GM12878 (cell line): ENCODE data around the gene TRPM7. TPM values are rescaled to one million over a fixed set of nuclear protein-coding genes. Genes with fewer than 3 reads are reported as not detected.

Source experiments
- ATAC-seq: fragments of 200-7000 bp; cut with Tn5 transposase; 3 replicates; pipeline ENCODE4 v1.9.1; 2020; ENCODE audit warnings: mild to moderate bottlenecking, moderate library complexity
- BruUV-seq: library from RNA; stranded (reverse); fragments of 400-500 nt; replicated peaks from 2 replicates; lab custom pipeline; 2021; lab: Mats Ljungman, UMichigan
- CTCF ChIA-PET: fragments of 300-600 bp; sonication (Branson Sonifier 250); formaldehyde crosslinking; extraction: SDS; loops from one replicate; lab custom pipeline; 2021; ENCODE audit warnings: inconsistent platforms; lab: Yijun Ruan, JAX
- POLR2A ChIA-PET: fragments of 350-600 bp; formaldehyde crosslinking; extraction: SDS; loops from one replicate; lab custom pipeline; 2021; ENCODE audit warnings: inconsistent platforms; lab: Charles Lee
- RAD21 ChIA-PET: fragments of 300-600 bp; sonication (Branson Sonifier 250); formaldehyde crosslinking; loops from one replicate; lab custom pipeline; 2023; ENCODE audit warnings: antibody characterized with exemption; ENCODE audit not compliant: unreplicated experiment; lab: Charles Lee
- SMC1A ChIA-PET: fragments of 300-600 bp; sonication (Branson Sonifier 250); formaldehyde crosslinking; loops from one replicate; lab custom pipeline; 2023; ENCODE audit not compliant: unreplicated experiment, uncharacterized antibody; lab: Charles Lee
- DNase-seq: peaks from one replicate; pipeline ENCODE4 v3.0.0-alpha.2; 2011; ENCODE audit warnings: low read depth, low spot score
- FAIRE-seq: peaks from 3 replicates; lab custom pipeline; 2011; peaks lifted over from hg19 to GRCh38; lab: Jason Lieb, UNC
- H2AFZ ChIP-seq: 2 replicates; pipeline ENCODE4 v1.6.0; 2011; ENCODE audit warnings: low read depth, low read length, control low read depth; ENCODE audit not compliant: control insufficient read depth
- H3K27ac ChIP-seq: 2 replicates; pipeline ENCODE4 v1.5.1; 2011; ENCODE audit warnings: control low read depth; ENCODE audit not compliant: control insufficient read depth, insufficient read depth
- H3K27me3 ChIP-seq, 2 experiments: replicated peaks in 1 of 2; 2 replicates each; pipeline versions ENCODE4 v1.6.0 to v1.6.1; 2011; ENCODE audit warnings: low read length in 1 of 2; ENCODE audit not compliant: control insufficient read depth in 2 of 2, insufficient read depth in 2 of 2
- H3K36me3 ChIP-seq, 2 experiments: 2 replicates each; pipeline ENCODE4 v1.5.1; 2011; ENCODE audit warnings: low read length in 1 of 2; ENCODE audit not compliant: control insufficient read depth in 2 of 2, insufficient read depth in 2 of 2
- H3K4me1 ChIP-seq: 2 replicates; pipeline ENCODE4 v1.6.1; 2011; ENCODE audit warnings: mild to moderate bottlenecking, low read length, moderate library complexity, mixed read lengths; ENCODE audit not compliant: control insufficient read depth, insufficient read depth
- H3K4me2 ChIP-seq: 2 replicates; pipeline ENCODE4 v1.6.0; 2011; ENCODE audit warnings: control low read depth; ENCODE audit not compliant: control insufficient read depth, insufficient read depth
- H3K4me3 ChIP-seq: fragments of 200-600 bp; sonication (generic); 2 replicates; pipeline ENCODE4 v1.5.1; 2016
- H3K79me2 ChIP-seq: 2 replicates; pipeline ENCODE4 v1.6.0; 2011; ENCODE audit warnings: low read length; ENCODE audit not compliant: control insufficient read depth, insufficient read depth
- H3K9ac ChIP-seq: 2 replicates; pipeline ENCODE4 v1.8.0; 2011; ENCODE audit warnings: low read length, control low read depth, mixed read lengths; ENCODE audit not compliant: control insufficient read depth, insufficient read depth
- H3K9me3 ChIP-seq: replicated peaks from 3 replicates; pipeline ENCODE4 v1.5.1; 2011; ENCODE audit warnings: mild to moderate bottlenecking, low read length; ENCODE audit not compliant: control insufficient read depth, insufficient read depth
- H4K20me1 ChIP-seq: 2 replicates; pipeline ENCODE4 v1.6.0; 2011; ENCODE audit not compliant: control insufficient read depth, insufficient read depth
- ASH2L ChIP-seq: fragments of 300-600, 200-600 bp; sonication (generic); IDR thresholded peaks from 2 replicates; pipeline ENCODE4 v1.6.1; 2017; ENCODE audit warnings: low read depth, mild to moderate bottlenecking, borderline replicate concordance
- EZH2 ChIP-seq: IDR thresholded peaks from 2 replicates; pipeline ENCODE4 v1.6.1; 2012; ENCODE audit warnings: low read depth, mild to moderate bottlenecking, control low read depth, inconsistent platforms, low read length, borderline replicate concordance; ENCODE audit not compliant: control insufficient read depth
- IRF4 ChIP-seq: IDR thresholded peaks from 2 replicates; pipeline ENCODE4 v1.6.1; 2011; ENCODE audit warnings: low read depth, low read length
- LARP7 ChIP-seq: fragments of 450-650 bp; IDR thresholded peaks from 2 replicates; pipeline ENCODE4 v1.6.1; 2017; ENCODE audit warnings: mild to moderate bottlenecking
- RCOR1 ChIP-seq: conservative IDR thresholded peaks from 2 replicates; pipeline ENCODE4 v1.6.1; 2012; ENCODE audit warnings: low read depth, low read length, improper control_type of control experiment
- ZBTB4 ChIP-seq: fragments of 450-650 bp; formaldehyde crosslinking; IDR thresholded peaks from 2 replicates; pipeline ENCODE4 v1.4.0; 2022; ENCODE audit warnings: mild to moderate bottlenecking, moderate library complexity
- ZZZ3 ChIP-seq: IDR thresholded peaks from 2 replicates; pipeline ENCODE4 v1.6.1; 2011; ENCODE audit warnings: low read depth; ENCODE audit not compliant: control insufficient read depth, insufficient read length
- WGBS: methylation state at CpG from one replicate; pipeline ENCODE4 v1.1.6; 2016; ENCODE audit warnings: low lambda C conversion rate; ENCODE audit not compliant: insufficient replicate concordance, insufficient coverage; ENCODE audit errors: missing lambda C conversion rate; 5-methylcytosine and 5-hydroxymethylcytosine counted together
- in situ Hi-C: fragments of 300-500 bp; cut with MboI; formaldehyde crosslinking; loops from 9 replicates; pipeline ENCODE4 v1.14.3; 2018; ENCODE audit warnings: mixed read lengths
- intact Hi-C: fragments of 100-400 bp; cut with micrococcal nuclease; formaldehyde crosslinking; loops from one replicate; pipeline ENCODE4 v1.14.2; 2022; ENCODE audit not compliant: unreplicated experiment
- polyA plus RNA-seq, 11 experiments: library from polyadenylated mRNA; depleted of rRNA in 4 of 11; unstranded in 6 of 11; stranded (reverse) in 5 of 11; fragments of >200 nt; fragmentation: Nextera tagmentation in 4 of 11; fragmentation: Illumina TruSeq in 1 of 11; extraction: Ambion mirVana in 4 of 11; extraction: Trizol in 1 of 11; gene quantifications; 1 replicate in 1 of 11; 2 replicates in 10 of 11; pipeline versions ENCODE4 v1.2.1 to v1.2.3, GENCODE V29; 2011 to 2016; ENCODE audit warnings: inconsistent platforms in 2 of 11, missing spikeins in 2 of 11, low read depth in 1 of 11
- total RNA-seq, 4 experiments: library from RNA; depleted of rRNA in 3 of 4; stranded (reverse); fragments of >200 nt in 3 of 4; fragmentation: Illumina TruSeq in 1 of 4; extraction: Trizol in 1 of 4; gene quantifications; 2 replicates each; pipeline versions ENCODE4 v1.2.1 to v1.2.3, GENCODE V29; 2013 to 2021
- TF ChIP-seq, protein P1 (sequence below): IDR thresholded peaks from 2 replicates; pipeline ENCODE4 v1.6.1; 2012; ENCODE audit warnings: improper control_type of control experiment, low read depth, low read length; ENCODE audit not compliant: insufficient replicate concordance
- TF ChIP-seq, protein P2 (sequence below): fragments of 450-650 bp; IDR thresholded peaks from 2 replicates; pipeline ENCODE4 v1.6.1; 2016; ENCODE audit warnings: mild to moderate bottlenecking
- TF ChIP-seq, protein P3 (sequence below): fragments of 450-650 bp; IDR thresholded peaks from 2 replicates; pipeline ENCODE4 v1.6.1; 2016; ENCODE audit warnings: mild to moderate bottlenecking

TRPM7 gene
- total and polyA plus RNA-seq, 10 of the 15 experiments (the other 5 are each of a cell fraction or from before 2014, with no cell fraction given), result 4.5 to 49.7 (median 22.5) TPM

GRCh38 chr15:50594311-50594710, 92.3 kb downstream of the TRPM7 start:
- in situ Hi-C loops, result no loop called here
- H3K27ac ChIP-seq, result no peak overlapping the region
- no peak overlapping the region for H3K9ac ChIP-seq
- ATAC-seq, result no peak
- ChIA-PET RAD21 (no interaction called here), POLR2A (no interaction called here), CTCF (no interaction called here), SMC1A (no interaction called here)
- peaks cover 0 to 19% of the 10 kb centered on the region in 2 experiments; a peak in 3 of 4 replicates for H3K36me3 ChIP-seq
- no peaks in the 10 kb centered on the region for H4K20me1 ChIP-seq
- FAIRE-seq, result no peak
- H2AFZ ChIP-seq, result no peak overlapping the region
- BruUV-seq, result no TSS peak
- H3K4me1 ChIP-seq, result no peaks in the 10 kb centered on the region
- H3K4me3 ChIP-seq, result no peak overlapping the region
- intact Hi-C loops, result no loop called here
- WGBS, result 98% methylated on average over 2 of the region's 2 CpGs
- H3K4me2 ChIP-seq, result no peak overlapping the region
- no peaks in the 10 kb centered on the region for H3K9me3 ChIP-seq
- H3K27me3 ChIP-seq, result no peaks in the 10 kb centered on the region
- TF ChIP-seq, protein P1, sequence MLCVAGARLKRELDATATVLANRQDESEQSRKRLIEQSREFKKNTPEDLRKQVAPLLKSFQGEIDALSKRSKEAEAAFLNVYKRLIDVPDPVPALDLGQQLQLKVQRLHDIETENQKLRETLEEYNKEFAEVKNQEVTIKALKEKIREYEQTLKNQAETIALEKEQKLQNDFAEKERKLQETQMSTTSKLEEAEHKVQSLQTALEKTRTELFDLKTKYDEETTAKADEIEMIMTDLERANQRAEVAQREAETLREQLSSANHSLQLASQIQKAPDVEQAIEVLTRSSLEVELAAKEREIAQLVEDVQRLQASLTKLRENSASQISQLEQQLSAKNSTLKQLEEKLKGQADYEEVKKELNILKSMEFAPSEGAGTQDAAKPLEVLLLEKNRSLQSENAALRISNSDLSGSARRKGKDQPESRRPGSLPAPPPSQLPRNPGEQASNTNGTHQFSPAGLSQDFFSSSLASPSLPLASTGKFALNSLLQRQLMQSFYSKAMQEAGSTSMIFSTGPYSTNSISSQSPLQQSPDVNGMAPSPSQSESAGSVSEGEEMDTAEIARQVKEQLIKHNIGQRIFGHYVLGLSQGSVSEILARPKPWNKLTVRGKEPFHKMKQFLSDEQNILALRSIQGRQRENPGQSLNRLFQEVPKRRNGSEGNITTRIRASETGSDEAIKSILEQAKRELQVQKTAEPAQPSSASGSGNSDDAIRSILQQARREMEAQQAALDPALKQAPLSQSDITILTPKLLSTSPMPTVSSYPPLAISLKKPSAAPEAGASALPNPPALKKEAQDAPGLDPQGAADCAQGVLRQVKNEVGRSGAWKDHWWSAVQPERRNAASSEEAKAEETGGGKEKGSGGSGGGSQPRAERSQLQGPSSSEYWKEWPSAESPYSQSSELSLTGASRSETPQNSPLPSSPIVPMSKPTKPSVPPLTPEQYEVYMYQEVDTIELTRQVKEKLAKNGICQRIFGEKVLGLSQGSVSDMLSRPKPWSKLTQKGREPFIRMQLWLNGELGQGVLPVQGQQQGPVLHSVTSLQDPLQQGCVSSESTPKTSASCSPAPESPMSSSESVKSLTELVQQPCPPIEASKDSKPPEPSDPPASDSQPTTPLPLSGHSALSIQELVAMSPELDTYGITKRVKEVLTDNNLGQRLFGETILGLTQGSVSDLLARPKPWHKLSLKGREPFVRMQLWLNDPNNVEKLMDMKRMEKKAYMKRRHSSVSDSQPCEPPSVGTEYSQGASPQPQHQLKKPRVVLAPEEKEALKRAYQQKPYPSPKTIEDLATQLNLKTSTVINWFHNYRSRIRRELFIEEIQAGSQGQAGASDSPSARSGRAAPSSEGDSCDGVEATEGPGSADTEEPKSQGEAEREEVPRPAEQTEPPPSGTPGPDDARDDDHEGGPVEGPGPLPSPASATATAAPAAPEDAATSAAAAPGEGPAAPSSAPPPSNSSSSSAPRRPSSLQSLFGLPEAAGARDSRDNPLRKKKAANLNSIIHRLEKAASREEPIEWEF, result no peak
- TF ChIP-seq IRF4 (no peak), ASH2L (no peak), ZBTB4 (CRISPR knock-in tag) (no peak), LARP7 (no peak), ZZZ3 (no peak), EZH2 (no peak), RCOR1 (no peak)
- TF ChIP-seq, protein P2, sequence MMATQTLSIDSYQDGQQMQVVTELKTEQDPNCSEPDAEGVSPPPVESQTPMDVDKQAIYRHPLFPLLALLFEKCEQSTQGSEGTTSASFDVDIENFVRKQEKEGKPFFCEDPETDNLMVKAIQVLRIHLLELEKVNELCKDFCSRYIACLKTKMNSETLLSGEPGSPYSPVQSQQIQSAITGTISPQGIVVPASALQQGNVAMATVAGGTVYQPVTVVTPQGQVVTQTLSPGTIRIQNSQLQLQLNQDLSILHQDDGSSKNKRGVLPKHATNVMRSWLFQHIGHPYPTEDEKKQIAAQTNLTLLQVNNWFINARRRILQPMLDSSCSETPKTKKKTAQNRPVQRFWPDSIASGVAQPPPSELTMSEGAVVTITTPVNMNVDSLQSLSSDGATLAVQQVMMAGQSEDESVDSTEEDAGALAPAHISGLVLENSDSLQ, result no peak
- TF ChIP-seq, protein P3, sequence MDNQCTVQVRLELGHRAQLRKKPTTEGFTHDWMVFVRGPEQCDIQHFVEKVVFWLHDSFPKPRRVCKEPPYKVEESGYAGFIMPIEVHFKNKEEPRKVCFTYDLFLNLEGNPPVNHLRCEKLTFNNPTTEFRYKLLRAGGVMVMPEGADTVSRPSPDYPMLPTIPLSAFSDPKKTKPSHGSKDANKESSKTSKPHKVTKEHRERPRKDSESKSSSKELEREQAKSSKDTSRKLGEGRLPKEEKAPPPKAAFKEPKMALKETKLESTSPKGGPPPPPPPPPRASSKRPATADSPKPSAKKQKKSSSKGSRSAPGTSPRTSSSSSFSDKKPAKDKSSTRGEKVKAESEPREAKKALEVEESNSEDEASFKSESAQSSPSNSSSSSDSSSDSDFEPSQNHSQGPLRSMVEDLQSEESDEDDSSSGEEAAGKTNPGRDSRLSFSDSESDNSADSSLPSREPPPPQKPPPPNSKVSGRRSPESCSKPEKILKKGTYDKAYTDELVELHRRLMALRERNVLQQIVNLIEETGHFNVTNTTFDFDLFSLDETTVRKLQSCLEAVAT, result no peak
- DNase-seq, result no peak
- no peaks in the 10 kb centered on the region for H3K79me2 ChIP-seq
